HepG2 (cell line): ENCODE measurements around the gene SLF1. TPM values are rescaled to one million over a fixed set of nuclear protein-coding genes. Genes with fewer than 3 reads are reported as not detected.
A peak's percentile ranks its signal among the peaks of the same experiment; 100 is the strongest.

Experiments used
- ARHGAP35 ChIP-seq: sonication (generic); formaldehyde crosslinking; IDR thresholded peaks from 2 replicates; pipeline ENCODE4 v1.9.0; 2022; ENCODE audit warnings: mild to moderate bottlenecking, inconsistent platforms, moderate library complexity, missing genetic modification reagents, borderline replicate concordance
- CAMTA2 ChIP-seq: sonication (generic); formaldehyde crosslinking; IDR thresholded peaks from 2 replicates; pipeline ENCODE4 v1.4.0; 2020; ENCODE audit warnings: mild to moderate bottlenecking, missing genetic modification reagents, borderline replicate concordance
- FLYWCH1 ChIP-seq: sonication (generic); formaldehyde crosslinking; IDR thresholded peaks from 2 replicates; pipeline ENCODE4 v1.8.1; 2023; ENCODE audit warnings: mild to moderate bottlenecking, missing genetic modification reagents
- IRX3 ChIP-seq: sonication (generic); formaldehyde crosslinking; IDR thresholded peaks from 2 replicates; pipeline ENCODE4 v1.8.1; 2023; ENCODE audit warnings: mild to moderate bottlenecking, low read depth, missing genetic modification reagents, borderline replicate concordance
- MLLT10 ChIP-seq: sonication (generic); formaldehyde crosslinking; IDR thresholded peaks from 2 replicates; pipeline ENCODE4 v1.4.0; 2020; ENCODE audit warnings: missing genetic modification reagents
- MXI1 ChIP-seq: IDR thresholded peaks from 3 replicates; pipeline ENCODE4 v1.6.1; 2012; ENCODE audit warnings: low read depth, low read length, inconsistent platforms, borderline replicate concordance
- NBN ChIP-seq: fragments of 450-650 bp; conservative IDR thresholded peaks from 2 replicates; pipeline ENCODE4 v1.6.1; 2017
- PHF20 ChIP-seq: sonication (generic); formaldehyde crosslinking; IDR thresholded peaks from 2 replicates; pipeline ENCODE4 v1.5.0; 2020; ENCODE audit warnings: mild to moderate bottlenecking, missing genetic modification reagents
- PHF21A ChIP-seq: sonication (generic); formaldehyde crosslinking; IDR thresholded peaks from 2 replicates; pipeline ENCODE4 v1.5.0; 2020; ENCODE audit warnings: mild to moderate bottlenecking, missing genetic modification reagents
- RBFOX2 ChIP-seq: fragments of 200-400 bp; formaldehyde crosslinking; IDR thresholded peaks from 2 replicates; pipeline ENCODE4 v1.6.1; 2017; ENCODE audit warnings: low read depth, mild to moderate bottlenecking, low read length
- SMYD3 ChIP-seq: sonication (generic); formaldehyde crosslinking; IDR thresholded peaks from 2 replicates; pipeline ENCODE4 v1.8.1; 2023; ENCODE audit warnings: mild to moderate bottlenecking, missing genetic modification reagents
- ZBTB42 ChIP-seq: sonication (generic); formaldehyde crosslinking; IDR thresholded peaks from 2 replicates; pipeline ENCODE4 v1.5.0; 2020; ENCODE audit warnings: mild to moderate bottlenecking, missing genetic modification reagents
- ZNF550 ChIP-seq: sonication (generic); formaldehyde crosslinking; IDR thresholded peaks from 2 replicates; pipeline ENCODE4 v1.4.0; 2020; ENCODE audit warnings: mild to moderate bottlenecking, missing genetic modification reagents, borderline replicate concordance
- ZNF652 ChIP-seq: IDR thresholded peaks from 2 replicates; pipeline ENCODE4 v1.6.1; 2016; ENCODE audit warnings: low read depth, borderline replicate concordance
- polyA plus RNA-seq, 8 experiments: library from polyadenylated mRNA; depleted of rRNA in 3 of 8; stranded (reverse) in 7 of 8; unstranded in 1 of 8; fragments of >200 nt; fragmentation: Illumina TruSeq in 4 of 8; extraction: Trizol in 4 of 8; gene quantifications; 2 replicates each; pipeline versions ENCODE4 v1.2.1 to v1.2.3, GENCODE V29; 2011 to 2016; ENCODE audit warnings: low read depth in 4 of 8, missing spikeins in 1 of 8, mixed read lengths in 1 of 8; ENCODE audit not compliant: insufficient read depth in 1 of 8
- total RNA-seq, 5 experiments: library from RNA; depleted of rRNA; stranded (reverse); fragments of >200 nt; fragmentation: Illumina TruSeq; extraction: Trizol; gene quantifications; 2 replicates each; pipeline ENCODE4 v1.2.3, GENCODE V29; 2016; ENCODE audit warnings: low read depth in 1 of 5
- TF ChIP-seq, protein P1 (sequence below): sonication (generic); formaldehyde crosslinking; IDR thresholded peaks from one replicate; pipeline ENCODE4 v1.5.1; 2020; ENCODE audit warnings: mild to moderate bottlenecking, missing genetic modification reagents; ENCODE audit errors: not compliant biosample characterization
- TF ChIP-seq, protein P2 (sequence below): sonication (generic); formaldehyde crosslinking; IDR thresholded peaks from 2 replicates; pipeline ENCODE4 v1.5.0; 2020; ENCODE audit warnings: missing genetic modification reagents, mild to moderate bottlenecking, borderline replicate concordance

Gene SLF1
- total and polyA plus RNA-seq, 2 of the 13 experiments (the other 11 are each of a cell fraction or from before 2014, with no cell fraction given): 2.1 to 9.1 TPM

- TF ChIP-seq, protein P1, sequence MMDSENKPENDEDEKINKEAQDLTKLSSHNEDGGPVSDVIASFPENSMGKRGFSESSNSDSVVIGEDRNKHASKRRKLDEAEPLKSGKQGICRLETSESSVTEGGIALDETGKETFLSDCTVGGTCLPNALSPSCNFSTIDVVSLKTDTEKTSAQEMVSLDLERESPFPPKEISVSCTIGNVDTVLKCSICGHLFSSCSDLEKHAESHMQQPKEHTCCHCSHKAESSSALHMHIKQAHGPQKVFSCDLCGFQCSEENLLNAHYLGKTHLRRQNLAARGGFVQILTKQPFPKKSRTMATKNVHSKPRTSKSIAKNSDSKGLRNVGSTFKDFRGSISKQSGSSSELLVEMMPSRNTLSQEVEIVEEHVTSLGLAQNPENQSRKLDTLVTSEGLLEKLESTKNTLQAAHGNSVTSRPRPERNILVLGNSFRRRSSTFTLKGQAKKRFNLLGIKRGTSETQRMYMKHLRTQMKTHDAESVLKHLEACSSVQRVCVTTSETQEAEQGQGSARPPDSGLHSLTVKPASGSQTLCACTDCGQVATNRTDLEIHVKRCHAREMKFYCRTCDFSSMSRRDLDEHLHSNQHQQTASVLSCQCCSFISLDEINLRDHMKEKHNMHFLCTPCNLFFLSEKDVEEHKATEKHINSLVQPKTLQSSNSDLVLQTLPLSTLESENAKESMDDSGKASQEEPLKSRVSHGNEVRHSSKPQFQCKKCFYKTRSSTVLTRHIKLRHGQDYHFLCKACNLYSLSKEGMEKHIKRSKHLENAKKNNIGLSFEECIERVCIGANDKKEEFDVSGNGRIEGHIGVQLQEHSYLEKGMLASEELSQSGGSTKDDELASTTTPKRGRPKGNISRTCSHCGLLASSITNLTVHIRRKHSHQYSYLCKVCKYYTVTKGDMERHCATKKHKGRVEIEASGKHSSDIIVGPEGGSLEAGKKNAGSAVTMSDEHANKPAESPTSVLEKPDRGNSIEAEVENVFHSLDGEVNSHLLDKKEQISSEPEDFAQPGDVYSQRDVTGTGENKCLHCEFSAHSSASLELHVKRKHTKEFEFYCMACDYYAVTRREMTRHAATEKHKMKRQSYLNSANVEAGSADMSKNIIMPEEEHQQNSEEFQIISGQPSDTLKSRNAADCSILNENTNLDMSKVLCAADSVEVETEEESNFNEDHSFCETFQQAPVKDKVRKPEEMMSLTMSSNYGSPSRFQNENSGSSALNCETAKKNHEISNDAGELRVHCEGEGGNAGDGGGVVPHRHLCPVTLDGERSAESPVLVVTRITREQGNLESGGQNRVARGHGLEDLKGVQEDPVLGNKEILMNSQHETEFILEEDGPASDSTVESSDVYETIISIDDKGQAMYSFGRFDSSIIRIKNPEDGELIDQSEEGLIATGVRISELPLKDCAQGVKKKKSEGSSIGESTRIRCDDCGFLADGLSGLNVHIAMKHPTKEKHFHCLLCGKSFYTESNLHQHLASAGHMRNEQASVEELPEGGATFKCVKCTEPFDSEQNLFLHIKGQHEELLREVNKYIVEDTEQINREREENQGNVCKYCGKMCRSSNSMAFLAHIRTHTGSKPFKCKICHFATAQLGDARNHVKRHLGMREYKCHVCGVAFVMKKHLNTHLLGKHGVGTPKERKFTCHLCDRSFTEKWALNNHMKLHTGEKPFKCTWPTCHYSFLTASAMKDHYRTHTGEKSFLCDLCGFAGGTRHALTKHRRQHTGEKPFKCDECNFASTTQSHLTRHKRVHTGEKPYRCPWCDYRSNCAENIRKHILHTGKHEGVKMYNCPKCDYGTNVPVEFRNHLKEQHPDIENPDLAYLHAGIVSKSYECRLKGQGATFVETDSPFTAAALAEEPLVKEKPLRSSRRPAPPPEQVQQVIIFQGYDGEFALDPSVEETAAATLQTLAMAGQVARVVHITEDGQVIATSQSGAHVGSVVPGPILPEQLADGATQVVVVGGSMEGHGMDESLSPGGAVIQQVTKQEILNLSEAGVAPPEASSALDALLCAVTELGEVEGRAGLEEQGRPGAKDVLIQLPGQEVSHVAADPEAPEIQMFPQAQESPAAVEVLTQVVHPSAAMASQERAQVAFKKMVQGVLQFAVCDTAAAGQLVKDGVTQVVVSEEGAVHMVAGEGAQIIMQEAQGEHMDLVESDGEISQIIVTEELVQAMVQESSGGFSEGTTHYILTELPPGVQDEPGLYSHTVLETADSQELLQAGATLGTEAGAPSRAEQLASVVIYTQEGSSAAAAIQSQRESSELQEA (CRISPR knock-in tag): peak; percentile 79
- TF ChIP-seq PHF21A (peak; percentile 60; the same call in 1 of the 2 replicates), NBN (no peak), CAMTA2 (peak; percentile 65; the same call in 1 of the 2 replicates), PHF20 (CRISPR knock-in tag) (peak; percentile 87), MLLT10 (CRISPR knock-in tag) (no peak), RBFOX2 (peak; percentile 72), IRX3 (CRISPR knock-in tag) (no peak), MXI1 (peak; percentile 91; the same call in 2 of the 3 replicates), ZBTB42 (CRISPR knock-in tag) (peak; percentile 49; the same call in 1 of the 2 replicates), SMYD3 (0 out of 2 replicates have a peak, but pooled peaks have one; percentile 23), ZNF652 (CRISPR knock-in tag) (no peak), ZNF550 (CRISPR knock-in tag) (0 out of 2 replicates have a peak, but pooled peaks have one; percentile 45), ARHGAP35 (0 out of 2 replicates have a peak, but pooled peaks have one; percentile 50), FLYWCH1 (CRISPR knock-in tag) (no peak)
- TF ChIP-seq, protein P2, sequence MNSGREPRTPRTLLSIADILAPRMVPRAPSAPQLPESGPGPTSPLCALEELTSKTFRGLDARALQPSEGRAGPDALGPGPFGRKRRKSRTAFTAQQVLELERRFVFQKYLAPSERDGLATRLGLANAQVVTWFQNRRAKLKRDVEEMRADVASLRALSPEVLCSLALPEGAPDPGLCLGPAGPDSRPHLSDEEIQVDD (CRISPR knock-in tag): no peak
Measured at GRCh38 chr5:94618493-94619328, at the start of gene SLF1, which contains the start of gene KIAA0825 (continued).
